ENCODE data around the gene C19orf33.

C19orf33 gene

GRCh38 chr19:38267761-38268483, 36.1 kb upstream of the C19orf33 start:
- H3K4me3 ChIP-seq (ENCODE audit: low read depth, low read length), result no peak overlapping the region

GRCh38 chr19:38268539-38268938, 35.5 kb upstream of the C19orf33 start:
- Histone ChIP-seq H3K9ac (ENCODE audit: low read depth, low read length) (no peak overlapping the region), H3K27me3 (ENCODE audit: control insufficient read depth, insufficient read depth, low read length) (no peaks in the 10 kb centered on the region), H3K9me3 (ENCODE audit: control insufficient read depth, insufficient read depth, low read length) (no peaks in the 10 kb centered on the region), H3K4me3 (ENCODE audit: low read depth, low read length) (no peak overlapping the region), H3K36me3 (ENCODE audit: control insufficient read depth, insufficient read depth, low read length) (no peaks in the 10 kb centered on the region), H3K27ac (ENCODE audit: low read depth, low read length) (peak overlapping the region; percentile 42), H3K4me1 (ENCODE audit: control insufficient read depth, insufficient read depth, low read length) (peaks cover 30% of the 10 kb centered on the region)

More at GRCh38 chr19:38267761-38268483, 36.1 kb upstream of the C19orf33 start:
- Histone ChIP-seq H3K27ac (ENCODE audit: low read depth, low read length) (peak overlapping the region; percentile 42), H3K36me3 (ENCODE audit: control insufficient read depth, insufficient read depth, low read length) (no peaks in the 10 kb centered on the region), H3K9me3 (ENCODE audit: control insufficient read depth, insufficient read depth, low read length) (no peaks in the 10 kb centered on the region), H3K27me3 (ENCODE audit: control insufficient read depth, insufficient read depth, low read length) (no peaks in the 10 kb centered on the region), H3K9ac (ENCODE audit: low read depth, low read length) (no peak overlapping the region), H3K4me1 (ENCODE audit: control insufficient read depth, insufficient read depth, low read length) (peaks cover 31% of the 10 kb centered on the region)

GRCh38 chr19:38270587-38271167, 33.4 kb upstream of the C19orf33 start:
- H3K9me3 ChIP-seq (ENCODE audit: control insufficient read depth, insufficient read depth, low read length), result no peaks in the 10 kb centered on the region
- H3K4me1 ChIP-seq (ENCODE audit: control insufficient read depth, insufficient read depth, low read length), result peaks cover 24% of the 10 kb centered on the region
- H3K27ac ChIP-seq (ENCODE audit: low read depth, low read length), result peak overlapping the region; percentile 44
- H3K36me3 ChIP-seq (ENCODE audit: control insufficient read depth, insufficient read depth, low read length), result no peaks in the 10 kb centered on the region; the same call in 1 of the 2 replicates
- no peak overlapping the region for H3K4me3 ChIP-seq (ENCODE audit: low read depth, low read length)
- no peaks in the 10 kb centered on the region for H3K27me3 ChIP-seq (ENCODE audit: control insufficient read depth, insufficient read depth, low read length)
- no peak overlapping the region for H3K9ac ChIP-seq (ENCODE audit: low read depth, low read length)

GRCh38 chr19:38273499-38273898, 30.6 kb upstream of the C19orf33 start:
- Histone ChIP-seq H3K9ac (ENCODE audit: low read depth, low read length) (no peak overlapping the region), H3K27ac (ENCODE audit: low read depth, low read length) (peak overlapping the region; percentile 24), H3K27me3 (ENCODE audit: control insufficient read depth, insufficient read depth, low read length) (no peaks in the 10 kb centered on the region)

GRCh38 chr19:38274739-38275138, 29.3 kb upstream of the C19orf33 start:
- H3K4me1 ChIP-seq (ENCODE audit: control insufficient read depth, insufficient read depth, low read length), result no peaks in the 10 kb centered on the region
- H3K4me3 ChIP-seq (ENCODE audit: low read depth, low read length), result no peak overlapping the region
- H3K9me3 ChIP-seq (ENCODE audit: control insufficient read depth, insufficient read depth, low read length), result no peaks in the 10 kb centered on the region
- no peaks in the 10 kb centered on the region for H3K27me3 ChIP-seq (ENCODE audit: control insufficient read depth, insufficient read depth, low read length)
- no peaks in the 10 kb centered on the region; the same call in 1 of the 2 replicates for H3K36me3 ChIP-seq (ENCODE audit: control insufficient read depth, insufficient read depth, low read length)
- no peak overlapping the region for H3K9ac ChIP-seq (ENCODE audit: low read depth, low read length)
- H3K27ac ChIP-seq (ENCODE audit: low read depth, low read length), result no peak overlapping the region

More at GRCh38 chr19:38273499-38273898, 30.6 kb upstream of the C19orf33 start:
- Histone ChIP-seq H3K36me3 (ENCODE audit: control insufficient read depth, insufficient read depth, low read length) (no peaks in the 10 kb centered on the region; the same call in 1 of the 2 replicates), H3K4me3 (ENCODE audit: low read depth, low read length) (no peak overlapping the region), H3K9me3 (ENCODE audit: control insufficient read depth, insufficient read depth, low read length) (no peaks in the 10 kb centered on the region), H3K4me1 (ENCODE audit: control insufficient read depth, insufficient read depth, low read length) (no peaks in the 10 kb centered on the region)

GRCh38 chr19:38276942-38277517, 27.0 kb upstream of the C19orf33 start:
- Histone ChIP-seq H3K27me3 (ENCODE audit: control insufficient read depth, insufficient read depth, low read length) (no peaks in the 10 kb centered on the region), H3K9ac (ENCODE audit: low read depth, low read length) (no peak overlapping the region), H3K4me3 (ENCODE audit: low read depth, low read length) (no peak overlapping the region), H3K27ac (ENCODE audit: low read depth, low read length) (no peak overlapping the region), H3K36me3 (ENCODE audit: control insufficient read depth, insufficient read depth, low read length) (peaks cover 9% of the 10 kb centered on the region), H3K9me3 (ENCODE audit: control insufficient read depth, insufficient read depth, low read length) (no peaks in the 10 kb centered on the region), H3K4me1 (ENCODE audit: control insufficient read depth, insufficient read depth, low read length) (no peaks in the 10 kb centered on the region)

GRCh38 chr19:38277549-38277948, 26.5 kb upstream of the C19orf33 start:
- Histone ChIP-seq H3K9me3 (ENCODE audit: control insufficient read depth, insufficient read depth, low read length) (no peaks in the 10 kb centered on the region), H3K4me3 (ENCODE audit: low read depth, low read length) (no peak overlapping the region), H3K9ac (ENCODE audit: low read depth, low read length) (no peak overlapping the region), H3K27ac (ENCODE audit: low read depth, low read length) (peak overlapping the region; percentile 44), H3K27me3 (ENCODE audit: control insufficient read depth, insufficient read depth, low read length) (no peaks in the 10 kb centered on the region), H3K4me1 (ENCODE audit: control insufficient read depth, insufficient read depth, low read length) (no peaks in the 10 kb centered on the region), H3K36me3 (ENCODE audit: control insufficient read depth, insufficient read depth, low read length) (peaks cover 9% of the 10 kb centered on the region)

GRCh38 chr19:38277969-38278680, 25.9 kb upstream of the C19orf33 start:
- Histone ChIP-seq H3K27ac (ENCODE audit: low read depth, low read length) (peak overlapping the region; percentile 44), H3K9ac (ENCODE audit: low read depth, low read length) (no peak overlapping the region), H3K4me1 (ENCODE audit: control insufficient read depth, insufficient read depth, low read length) (no peaks in the 10 kb centered on the region), H3K9me3 (ENCODE audit: control insufficient read depth, insufficient read depth, low read length) (no peaks in the 10 kb centered on the region), H3K36me3 (ENCODE audit: control insufficient read depth, insufficient read depth, low read length) (peaks cover 9% of the 10 kb centered on the region), H3K27me3 (ENCODE audit: control insufficient read depth, insufficient read depth, low read length) (no peaks in the 10 kb centered on the region), H3K4me3 (ENCODE audit: low read depth, low read length) (no peak overlapping the region)

- H3K9me3 ChIP-seq (ENCODE audit: control insufficient read depth, insufficient read depth, low read length), result no peaks in the 10 kb centered on the region
- no peak overlapping the region for H3K27ac ChIP-seq (ENCODE audit: low read depth, low read length)
- H3K9ac ChIP-seq (ENCODE audit: low read depth, low read length), result no peak overlapping the region
- H3K36me3 ChIP-seq (ENCODE audit: control insufficient read depth, insufficient read depth, low read length), result peaks cover 9% of the 10 kb centered on the region
- no peaks in the 10 kb centered on the region for H3K27me3 ChIP-seq (ENCODE audit: control insufficient read depth, insufficient read depth, low read length)
- no peak overlapping the region for H3K4me3 ChIP-seq (ENCODE audit: low read depth, low read length)
- no peaks in the 10 kb centered on the region for H3K4me1 ChIP-seq (ENCODE audit: control insufficient read depth, insufficient read depth, low read length)
These were observed 25.3 kb upstream of the C19orf33 start for GRCh38 chr19:38278751-38279150.

GRCh38 chr19:38280030-38280921, 23.8 kb upstream of the C19orf33 start:
- no peaks in the 10 kb centered on the region for H3K9me3 ChIP-seq (ENCODE audit: control insufficient read depth, insufficient read depth, low read length)
- H3K36me3 ChIP-seq (ENCODE audit: control insufficient read depth, insufficient read depth, low read length), result peaks cover 22% of the 10 kb centered on the region
- H3K9ac ChIP-seq (ENCODE audit: low read depth, low read length), result no peak overlapping the region

More at GRCh38 chr19:38280030-38280921, 23.8 kb upstream of the C19orf33 start:
- Histone ChIP-seq H3K4me1 (ENCODE audit: control insufficient read depth, insufficient read depth, low read length) (no peaks in the 10 kb centered on the region), H3K4me3 (ENCODE audit: low read depth, low read length) (no peak overlapping the region), H3K27me3 (ENCODE audit: control insufficient read depth, insufficient read depth, low read length) (no peaks in the 10 kb centered on the region), H3K27ac (ENCODE audit: low read depth, low read length) (no peak overlapping the region)

All from HUES48 (cell line).